HL-60 (cell line): Measurements from ENCODE around the gene KBTBD4.

Source experiments
- CTCF ChIP-seq: IDR thresholded peaks from one replicate; pipeline ENCODE4 v1.5.1; 2011; ENCODE audit warnings: low read length, control low read depth, inconsistent platforms; ENCODE audit not compliant: insufficient read depth
- REST ChIP-seq: IDR thresholded peaks from 2 replicates; pipeline ENCODE4 v1.6.1; 2012; ENCODE audit warnings: low read depth; ENCODE audit not compliant: insufficient replicate concordance

GRCh38 chr11:47587039-47587716 is 8.4 kb upstream of the KBTBD4 start:
- TF ChIP-seq CTCF = no peak
- TF ChIP-seq REST = no peak
